GM04504 (cell line): ENCODE results near the gene SRRM2.
"Not testable (repeated sequence)": the region's sequence is repeated elsewhere in the genome, so short reads cannot be mapped to it uniquely, and the experiment has no call there.

Source experiments
- DNase-seq: peaks from one replicate; pipeline ENCODE4 v3.0.0-alpha.2; 2012; ENCODE audit warnings: low read depth

The SRRM2 gene

GRCh38 chr16:2715064-2715463 is 37.4 kb upstream of the SRRM2 start:
- DNase-seq: no peak

- peak; percentile 2 for DNase-seq
These were observed 36.9 kb upstream of the SRRM2 start for GRCh38 chr16:2715519-2715918.

- no peak for DNase-seq
These were observed 36.2 kb upstream of the SRRM2 start for GRCh38 chr16:2715966-2716885.

- no peak for DNase-seq
These were observed 35.5 kb upstream of the SRRM2 start for GRCh38 chr16:2716948-2717347.

- no peak for DNase-seq
These were observed 34.8 kb upstream of the SRRM2 start for GRCh38 chr16:2717383-2718263.

- DNase-seq: no peak
These were observed 32.9 kb upstream of the SRRM2 start for GRCh38 chr16:2719328-2720063.

GRCh38 chr16:2720064-2720457 is 32.4 kb upstream of the SRRM2 start, which contains the start of gene PRSS27:
TSS of gene PRSS27 (minus strand) at chr16:2720224. CDS start at chr16:2720160, 64 bp downstream.
- DNase-seq: no peak

- DNase-seq: peak; percentile 51
These were observed 31.5 kb upstream of the SRRM2 start for GRCh38 chr16:2720719-2721633.

- DNase-seq: not testable (repeated sequence)
These were observed 30.7 kb upstream of the SRRM2 start for GRCh38 chr16:2721634-2722173.

- DNase-seq: no peak
These were observed 28.3 kb upstream of the SRRM2 start for GRCh38 chr16:2724088-2724676.

GRCh38 chr16:2724816-2725348 is 27.6 kb upstream of the SRRM2 start:
- DNase-seq: no peak

- no peak for DNase-seq
These were observed 25.5 kb upstream of the SRRM2 start for GRCh38 chr16:2726923-2727322.

- no peak for DNase-seq
These were observed 24.4 kb upstream of the SRRM2 start for GRCh38 chr16:2728034-2728433.

GRCh38 chr16:2734844-2735515 is 17.5 kb upstream of the SRRM2 start:
- DNase-seq: no peak

- DNase-seq: no peak
These were observed 15.8 kb upstream of the SRRM2 start for GRCh38 chr16:2736476-2737237.

- DNase-seq: no peak
These were observed 15.2 kb upstream of the SRRM2 start for GRCh38 chr16:2737238-2737605.

GRCh38 chr16:2737895-2738418 is 14.5 kb upstream of the SRRM2 start:
- no peak for DNase-seq

GRCh38 chr16:2738615-2739014 is 13.8 kb upstream of the SRRM2 start:
- DNase-seq: no peak
